Measurements from ENCODE around the gene ABHD14A.

DNA sequence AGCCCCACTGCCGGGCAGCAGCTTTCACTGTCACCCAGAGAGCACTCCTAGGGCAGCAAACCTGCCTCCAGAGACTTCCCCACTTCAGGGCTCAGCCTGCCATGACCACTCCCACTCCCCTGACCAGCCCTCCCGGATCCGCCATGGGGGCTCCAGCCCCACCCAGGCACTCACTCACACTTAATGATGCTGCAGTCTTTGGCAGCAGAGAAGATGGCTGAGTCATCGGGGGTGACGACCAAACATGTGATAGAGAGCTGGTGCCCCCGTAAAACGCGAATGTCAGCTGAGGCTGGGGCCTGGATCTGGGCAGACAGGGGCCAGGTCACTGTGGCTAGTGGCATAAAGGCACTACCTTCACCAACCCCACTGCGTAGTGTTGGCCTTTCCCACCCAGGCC, 37.9 kb upstream of the ABHD14A start:
- TF ChIP-seq, protein P1, sequence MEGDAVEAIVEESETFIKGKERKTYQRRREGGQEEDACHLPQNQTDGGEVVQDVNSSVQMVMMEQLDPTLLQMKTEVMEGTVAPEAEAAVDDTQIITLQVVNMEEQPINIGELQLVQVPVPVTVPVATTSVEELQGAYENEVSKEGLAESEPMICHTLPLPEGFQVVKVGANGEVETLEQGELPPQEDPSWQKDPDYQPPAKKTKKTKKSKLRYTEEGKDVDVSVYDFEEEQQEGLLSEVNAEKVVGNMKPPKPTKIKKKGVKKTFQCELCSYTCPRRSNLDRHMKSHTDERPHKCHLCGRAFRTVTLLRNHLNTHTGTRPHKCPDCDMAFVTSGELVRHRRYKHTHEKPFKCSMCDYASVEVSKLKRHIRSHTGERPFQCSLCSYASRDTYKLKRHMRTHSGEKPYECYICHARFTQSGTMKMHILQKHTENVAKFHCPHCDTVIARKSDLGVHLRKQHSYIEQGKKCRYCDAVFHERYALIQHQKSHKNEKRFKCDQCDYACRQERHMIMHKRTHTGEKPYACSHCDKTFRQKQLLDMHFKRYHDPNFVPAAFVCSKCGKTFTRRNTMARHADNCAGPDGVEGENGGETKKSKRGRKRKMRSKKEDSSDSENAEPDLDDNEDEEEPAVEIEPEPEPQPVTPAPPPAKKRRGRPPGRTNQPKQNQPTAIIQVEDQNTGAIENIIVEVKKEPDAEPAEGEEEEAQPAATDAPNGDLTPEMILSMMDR (IDR thresholded peaks at IDR 0.05) = no peak
- TF ChIP-seq POLR2AphosphoS5 (IDR thresholded peaks at IDR 0.05) (no peak), POLR2A (IDR thresholded peaks at IDR 0.05) (no peak)
